Esophagus squamous epithelium (tissue), 5 donors: ENCODE results near the gene FAM149B1. TPM values are rescaled to one million over a fixed set of nuclear protein-coding genes. Genes with fewer than 3 reads are reported as not detected.
A peak's percentile ranks its signal among the peaks of the same experiment; 100 is the strongest.

ENCODE experiments used
- DNase-seq: peaks from one replicate; lab custom pipeline; 2025; lab: John Stamatoyannopoulos, UW
- H3K27ac ChIP-seq, 4 donors: fragments of 200-600 bp; sonication (generic); one replicate each; pipeline ENCODE4 v1.5.1; 2016 to 2019; ENCODE audit warnings: mild to moderate bottlenecking in 1 of 4
- H3K27me3 ChIP-seq, 4 donors: fragments of 200-600 bp; sonication (generic); 1 replicate in 3 of 4; 2 replicates in 1 of 4; pipeline versions ENCODE4 v1.5.1 to v1.6.0; 2017 to 2021; ENCODE audit warnings: antibody characterized with exemption in 1 of 4
- H3K36me3 ChIP-seq, 3 donors: fragments of 200-600 bp; sonication (generic); one replicate each; pipeline ENCODE4 v1.5.1; 2016 to 2019
- H3K4me1 ChIP-seq, 3 donors: fragments of 200-600 bp; sonication (generic); one replicate each; pipeline ENCODE4 v1.5.1; 2017 to 2019
- H3K4me3 ChIP-seq, 4 donors: fragments of 200-600 bp; sonication (generic); 1 replicate in 3 of 4; 2 replicates in 1 of 4; pipeline ENCODE4 v1.5.1; 2016 to 2019; ENCODE audit warnings: mild to moderate bottlenecking in 2 of 4, moderate library complexity in 1 of 4
- H3K9me3 ChIP-seq, 3 donors: fragments of 200-600 bp; sonication (generic); one replicate each; pipeline ENCODE4 v1.5.1; 2016 to 2019
- CTCF ChIP-seq, 6 experiments: fragments of 450-650 bp in 4 of 6; fragments of 200-600 bp in 2 of 6; sonication (generic) in 2 of 6; IDR thresholded peaks; one replicate each; pipeline ENCODE4 v1.5.1; 2016 to 2019; ENCODE audit warnings: antibody characterized with exemption in 6 of 6, mild to moderate bottlenecking in 4 of 6, moderate library complexity in 4 of 6
- POLR2A ChIP-seq, 4 donors: fragments of 450-650 bp; IDR thresholded peaks; one replicate each; pipeline ENCODE4 v1.6.1; 2017; ENCODE audit warnings: antibody characterized with exemption in 4 of 4, mild to moderate bottlenecking in 4 of 4, moderate library complexity in 3 of 4
- WGBS, 2 donors: methylation state at CpG; one replicate each; pipeline ENCODE4 v1.1.5; 2018; 5-methylcytosine and 5-hydroxymethylcytosine counted together
- intact Hi-C: fragments of 100-400 bp; cut with DNase I; formaldehyde crosslinking; loops from one replicate; pipeline ENCODE4 v1.15.0; 2022
- total RNA-seq, 4 donors: library from RNA; depleted of rRNA; stranded (reverse); fragments of >200 nt; gene quantifications; one replicate each; pipeline ENCODE4 v1.1.0, GENCODE V29; 2016
- donor health status: DM: yes; HTN: yes; CAD: no.

The FAM149B1 gene
- total RNA-seq, 4 donors from 2014 or later: 8.7 to 15.8 (median 10.8) TPM

- intact Hi-C loops: no loop called here
- no peak for DNase-seq
- H3K4me1 ChIP-seq: peaks cover 0 to 9% (median 0%) of the 10 kb centered on the region in 3 donors
- H3K27ac ChIP-seq: no peak overlapping the region
- no peak for TF ChIP-seq POLR2A (IDR thresholded peaks at IDR 0.05)
- no peak for TF ChIP-seq CTCF (IDR thresholded peaks at IDR 0.05)
- H3K4me3 ChIP-seq: no peak overlapping the region
- H3K27me3 ChIP-seq: no peaks in the 10 kb centered on the region
- 89 to 92% methylated on average over 5 of the region's 5 CpGs for WGBS, 2 donors
- H3K9me3 ChIP-seq: no peaks in the 10 kb centered on the region
- peaks cover 0 to 100% (median 33%) of the 10 kb centered on the region in 3 donors for H3K36me3 ChIP-seq
Observed at GRCh38 chr10:73238990-73239566, 71.2 kb downstream of the FAM149B1 start.

- TF ChIP-seq POLR2A (IDR thresholded peaks at IDR 0.05): no peak
- no peak for TF ChIP-seq CTCF (IDR thresholded peaks at IDR 0.05)
- Histone ChIP-seq H3K27me3 (no peaks in the 10 kb centered on the region), H3K27ac (no peak overlapping the region), H3K4me3 (no peak overlapping the region), H3K9me3 (no peaks in the 10 kb centered on the region), H3K36me3 (peaks cover 0 to 99% (median 26%) of the 10 kb centered on the region in 3 donors), H3K4me1 (peaks cover 0 to 18% (median 3%) of the 10 kb centered on the region in 3 donors)
- 86 to 100% methylated on average over 2 of the region's 2 CpGs for WGBS, 2 donors
- intact Hi-C loops: no loop called here
- no peak for DNase-seq
Observed at GRCh38 chr10:73239908-73240307, 72.0 kb downstream of the FAM149B1 start.

GRCh38 chr10:73244866-73245477, 77.1 kb downstream of the FAM149B1 start:
- Histone ChIP-seq H3K36me3 (peaks cover 0 to 68% (median 24%) of the 10 kb centered on the region in 3 donors), H3K4me1 (peaks cover 9 to 47% (median 20%) of the 10 kb centered on the region in 3 donors), H3K27ac (no peak overlapping the region), H3K9me3 (no peaks in the 10 kb centered on the region), H3K4me3 (no peak overlapping the region), H3K27me3 (no peaks in the 10 kb centered on the region)
- intact Hi-C loops: no loop called here
- 58 to 65% methylated on average over 8 of the region's 8 CpGs for WGBS, 2 donors
- no peak for DNase-seq
- TF ChIP-seq POLR2A (IDR thresholded peaks at IDR 0.05) (no peak), CTCF (IDR thresholded peaks at IDR 0.05) (no peak)

GRCh38 chr10:73246322-73246645, 78.4 kb downstream of the FAM149B1 start:
- Histone ChIP-seq H3K27me3 (no peaks in the 10 kb centered on the region), H3K36me3 (peaks cover 0 to 68% (median 19%) of the 10 kb centered on the region in 3 donors), H3K27ac (peak overlapping the region; percentile 88 to 96 (median 94)), H3K9me3 (no peaks in the 10 kb centered on the region), H3K4me1 (peaks cover 12 to 56% (median 24%) of the 10 kb centered on the region in 3 donors), H3K4me3 (peak overlapping the region; percentile 72 to 88 (median 85))
- intact Hi-C loops: no loop called here
- DNase-seq: no peak
- WGBS, 2 donors: 1 to 2% methylated on average over 8 of the region's 8 CpGs
- TF ChIP-seq CTCF (IDR thresholded peaks at IDR 0.05) (no peak), POLR2A (IDR thresholded peaks at IDR 0.05) (no peak)
